NOMO-1 treated with DMSO at 0.1 percent for 48 hours (cell line): ENCODE results near the gene GIMAP7.
"Not testable (repeated sequence)": the region's sequence is repeated elsewhere in the genome, so short reads cannot be mapped to it uniquely, and the experiment has no call there.

ENCODE experiments used
- DNase-seq: peaks from one replicate; lab custom pipeline; 2025; ENCODE audit not compliant: unreplicated experiment; lab: John Stamatoyannopoulos, UW

The GIMAP7 gene

GRCh38 chr7:150514748-150515222, at the start of gene GIMAP7:
Gene GIMAP7, plus strand, starts transcription at chr7:150514872. Its CDS starts 5,103 bp downstream, at chr7:150519975.
- DNase-seq, result no peak

- no peak for DNase-seq
Observed at GRCh38 chr7:150464962-150465361, 49.7 kb upstream of the GIMAP7 start.

DNA sequence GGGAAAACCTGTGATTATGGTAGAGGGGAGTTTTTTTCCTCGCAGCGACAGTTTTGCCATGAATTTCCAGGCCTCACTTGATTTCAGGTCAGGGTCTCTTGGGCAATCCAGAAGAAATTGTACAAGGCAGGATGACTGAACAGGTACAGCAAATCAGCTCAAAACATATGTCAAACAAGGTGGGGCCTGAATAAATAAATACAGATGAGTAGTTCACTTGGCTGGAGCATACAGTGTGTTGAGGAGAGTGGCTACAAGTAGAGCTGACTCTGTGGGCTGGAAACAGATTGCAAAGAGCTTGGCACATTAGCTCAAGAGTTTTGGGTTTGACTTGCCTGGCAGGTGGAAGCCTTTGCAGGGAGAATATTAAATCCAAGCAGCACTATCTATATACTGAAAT, 49.3 kb upstream of the GIMAP7 start:
- no peak for DNase-seq

DNA sequence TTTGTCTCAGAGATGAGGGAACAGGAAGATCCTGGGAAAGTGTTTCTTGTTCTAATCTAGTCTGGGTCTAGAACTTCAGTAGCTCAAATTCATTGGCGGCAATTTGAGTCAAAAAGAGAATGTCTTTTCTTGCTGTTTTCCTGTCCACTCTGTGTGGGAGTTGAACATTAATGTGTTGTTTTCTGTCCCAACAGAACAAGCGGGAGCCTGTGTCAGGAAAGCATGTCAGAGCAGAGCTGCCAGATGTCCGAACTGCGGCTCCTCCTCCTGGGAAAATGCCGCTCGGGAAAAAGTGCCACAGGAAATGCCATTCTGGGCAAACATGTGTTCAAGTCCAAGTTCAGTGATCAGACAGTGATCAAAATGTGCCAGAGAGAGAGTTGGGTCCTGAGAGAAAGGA, 48.2 kb upstream of the GIMAP7 start:
- DNase-seq, result no peak

- DNase-seq, result no peak
Observed at GRCh38 chr7:150468241-150468640, 46.4 kb upstream of the GIMAP7 start.

GRCh38 chr7:150471886-150472285, 42.8 kb upstream of the GIMAP7 start:
- no peak for DNase-seq

GRCh38 chr7:150473902-150474301, 40.8 kb upstream of the GIMAP7 start:
- DNase-seq, result no peak

DNA sequence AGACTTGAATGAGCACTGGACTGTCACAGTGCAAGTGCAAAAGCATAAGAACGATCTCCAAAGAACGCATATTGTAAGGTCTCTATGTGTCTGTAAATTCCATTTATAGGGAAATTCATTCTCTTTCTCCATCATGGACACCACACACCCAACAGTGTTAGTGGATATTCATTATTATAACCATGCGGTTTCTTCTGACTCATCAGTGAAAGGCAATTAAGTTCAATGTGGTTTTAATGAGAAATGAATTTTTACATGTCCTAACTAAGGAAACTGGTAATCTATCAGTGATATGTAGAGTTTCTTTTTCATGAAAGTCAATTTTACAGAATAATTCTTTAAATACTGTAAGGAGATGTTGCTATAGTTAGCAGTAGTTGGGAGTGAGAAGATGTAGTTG, 38.4 kb upstream of the GIMAP7 start:
- no peak for DNase-seq

- DNase-seq, result no peak
Observed at GRCh38 chr7:150476819-150477631, 37.6 kb upstream of the GIMAP7 start.

- DNase-seq, result no peak
Observed at GRCh38 chr7:150479023-150479716, 35.5 kb upstream of the GIMAP7 start.

DNA sequence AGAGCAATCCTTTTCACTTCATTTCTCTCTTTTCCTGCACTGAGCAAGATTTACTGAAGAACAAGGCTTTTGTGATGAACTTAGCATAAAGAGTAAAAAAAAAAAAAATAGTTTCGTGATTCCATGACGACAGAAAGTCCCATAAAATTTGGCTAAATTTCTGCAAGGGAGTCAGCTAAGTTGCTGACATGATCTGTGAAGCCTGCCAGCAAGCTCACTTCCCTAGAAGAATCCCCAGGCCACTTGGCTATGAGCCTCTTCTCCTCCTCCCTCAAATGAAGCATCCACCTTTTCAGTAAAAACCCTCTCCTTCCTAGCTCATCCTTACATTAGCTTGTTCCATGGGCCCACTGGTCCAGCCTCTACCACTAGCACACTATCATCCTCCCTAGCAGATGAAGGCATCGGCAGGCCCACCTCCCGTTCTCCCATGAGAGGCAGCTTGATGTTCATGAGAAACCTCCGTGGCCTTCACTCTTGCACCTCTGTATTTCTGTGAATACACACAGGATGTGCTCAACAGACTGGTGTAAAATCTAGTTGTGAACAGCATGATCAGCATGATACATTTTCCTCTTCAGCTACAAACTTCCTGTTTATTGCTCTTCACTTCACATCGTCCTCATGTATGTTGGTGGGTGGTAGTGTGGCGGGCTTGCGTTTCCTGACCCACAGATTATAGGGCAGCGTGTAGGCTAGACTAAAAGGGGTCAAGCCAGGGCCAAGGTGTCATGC, 33.3 kb upstream of the GIMAP7 start:
- DNase-seq, result no peak

GRCh38 chr7:150481922-150482321, 32.8 kb upstream of the GIMAP7 start:
- DNase-seq, result no peak

- not testable (repeated sequence) for DNase-seq
Observed at GRCh38 chr7:150483514-150483913, 31.2 kb upstream of the GIMAP7 start.

- DNase-seq, result not testable (repeated sequence)
Observed at GRCh38 chr7:150484071-150484470, 30.6 kb upstream of the GIMAP7 start.

DNA sequence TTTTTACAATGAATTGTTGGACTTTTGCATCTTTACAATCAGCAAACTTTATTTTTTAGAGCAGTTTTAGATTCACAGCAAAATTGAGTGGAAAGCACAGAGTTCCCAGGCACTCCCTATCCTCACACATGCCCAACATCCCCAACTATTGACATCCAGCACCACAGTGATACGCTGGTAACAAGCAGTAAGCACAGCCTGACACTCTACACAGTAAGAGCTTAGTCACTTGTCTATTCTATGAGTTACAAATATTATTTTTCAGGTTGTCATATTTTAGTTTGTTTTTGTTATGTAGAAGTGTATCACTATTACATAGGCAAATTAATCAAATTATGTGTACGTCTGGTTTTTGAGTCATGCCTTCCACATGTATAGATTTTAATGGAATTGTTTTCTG, 27.0 kb upstream of the GIMAP7 start:
- DNase-seq, result no peak

- peak; percentile 86 for DNase-seq
Observed at GRCh38 chr7:150489782-150490181, 24.9 kb upstream of the GIMAP7 start.

DNA sequence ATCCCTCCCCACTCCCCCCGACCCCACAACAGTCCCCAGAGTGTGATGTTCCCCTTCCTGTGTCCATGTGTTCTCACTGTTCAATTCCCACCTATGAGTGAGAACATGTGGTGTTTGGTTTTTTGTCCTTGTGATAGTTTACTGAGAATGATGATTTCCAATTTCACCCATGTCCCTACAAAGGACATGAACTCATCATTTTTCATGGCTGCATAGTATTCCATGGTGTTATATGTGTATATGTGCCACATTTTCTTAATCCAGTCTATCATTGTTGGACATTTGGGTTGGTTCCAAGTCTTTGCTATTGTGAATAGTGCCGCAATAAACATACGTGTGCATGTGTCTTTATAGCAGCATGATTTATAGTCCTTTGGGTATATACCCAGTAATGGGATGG, 21.2 kb upstream of the GIMAP7 start:
- not testable (repeated sequence) for DNase-seq

DNA sequence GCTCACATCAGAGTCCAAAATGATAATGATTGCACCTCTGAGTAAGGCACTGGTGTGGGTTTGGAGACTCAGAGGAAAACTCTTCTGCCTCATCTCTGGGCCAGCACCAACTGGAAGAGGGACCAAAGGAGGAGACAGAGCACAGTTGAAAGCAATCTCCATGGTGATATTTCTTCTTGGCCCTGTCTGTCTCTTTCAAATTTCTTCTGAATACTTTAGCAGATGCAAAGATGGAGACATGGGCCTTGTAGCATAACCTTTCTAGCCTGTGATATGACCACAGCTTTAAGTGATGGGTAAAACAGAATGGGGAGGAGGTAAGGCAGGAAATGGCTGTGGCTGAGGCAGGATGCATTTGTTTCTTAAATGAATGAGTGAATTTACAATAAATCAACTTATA, 12.2 kb upstream of the GIMAP7 start:
- no peak for DNase-seq

GRCh38 chr7:150503155-150503554, 11.5 kb upstream of the GIMAP7 start:
- DNase-seq, result no peak

- no peak for DNase-seq
Observed at GRCh38 chr7:150503581-150503980, 11.1 kb upstream of the GIMAP7 start.

GRCh38 chr7:150507947-150508602, 6.6 kb upstream of the GIMAP7 start:
- no peak for DNase-seq
